Dendritic cell treated with granulocyte-macrophage colony-stimulating factor and Interleukin-4, amounts not matched to agents 40 ng/mL and 50 ng/mL, for 4 days (primary cell): ENCODE data around the gene KCNN3.

Experiments used
- H3K27ac Mint-ChIP-seq: one replicate; pipeline ENCODE4 v1.8.0; 2022; ENCODE audit warnings: mild to moderate bottlenecking, mixed read lengths
- H3K27me3 Mint-ChIP-seq: one replicate; pipeline ENCODE4 v1.8.0; 2022; ENCODE audit warnings: mild to moderate bottlenecking, mixed read lengths
- H3K36me3 Mint-ChIP-seq: one replicate; pipeline ENCODE4 v1.8.0; 2022; ENCODE audit warnings: low read depth, mixed read lengths
- H3K4me1 Mint-ChIP-seq: one replicate; pipeline ENCODE4 v1.8.0; 2022; ENCODE audit warnings: low read depth, mixed read lengths
- H3K4me3 Mint-ChIP-seq: one replicate; pipeline ENCODE4 v1.8.0; 2022; ENCODE audit warnings: mild to moderate bottlenecking, moderate library complexity, mixed read lengths
- H3K9me3 Mint-ChIP-seq: one replicate; pipeline ENCODE4 v1.8.0; 2022; ENCODE audit warnings: mixed read lengths
- intact Hi-C: fragments of 100-400 bp; cut with micrococcal nuclease; formaldehyde crosslinking; loops from one replicate; pipeline ENCODE4 v1.15.0; 2022

KCNN3 gene

GRCh38 chr1:154871374-154871773, 1.3 kb upstream of the KCNN3 start:
- Mint-ChIP-seq H3K4me3 (no peak overlapping the region), H3K9me3 (no peaks in the 10 kb centered on the region), H3K27ac (no peak overlapping the region), H3K4me1 (peaks cover 27% of the 10 kb centered on the region), H3K36me3 (no peaks in the 10 kb centered on the region), H3K27me3 (peaks cover 48% of the 10 kb centered on the region)
- intact Hi-C loops: no loop called here

DNA sequence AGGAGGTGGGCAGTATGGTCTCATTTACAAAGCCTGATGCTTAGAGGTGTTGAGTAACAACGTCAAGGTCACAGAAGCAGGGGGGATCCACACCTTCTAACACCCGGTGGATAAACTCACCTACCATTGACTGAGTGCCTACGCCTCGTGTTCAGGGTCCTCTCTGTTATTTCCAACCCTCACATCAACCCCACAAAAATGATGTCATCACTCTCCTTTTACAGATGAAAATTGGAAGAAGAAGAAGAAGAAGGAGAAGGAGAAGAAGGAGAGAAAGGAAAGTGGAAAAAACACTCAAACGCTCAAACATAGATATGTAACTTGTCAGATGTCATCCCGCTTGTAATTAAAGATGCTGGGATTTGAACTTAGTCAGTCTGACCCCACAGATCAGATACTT, 653 bp upstream of the KCNN3 start:
- intact Hi-C loops: no loop called here
- no peak overlapping the region for H3K4me3 Mint-ChIP-seq
- peaks cover 53% of the 10 kb centered on the region for H3K27me3 Mint-ChIP-seq
- H3K9me3 Mint-ChIP-seq: no peaks in the 10 kb centered on the region
- peaks cover 27% of the 10 kb centered on the region for H3K4me1 Mint-ChIP-seq
- no peak overlapping the region for H3K27ac Mint-ChIP-seq
- no peaks in the 10 kb centered on the region for H3K36me3 Mint-ChIP-seq

DNA sequence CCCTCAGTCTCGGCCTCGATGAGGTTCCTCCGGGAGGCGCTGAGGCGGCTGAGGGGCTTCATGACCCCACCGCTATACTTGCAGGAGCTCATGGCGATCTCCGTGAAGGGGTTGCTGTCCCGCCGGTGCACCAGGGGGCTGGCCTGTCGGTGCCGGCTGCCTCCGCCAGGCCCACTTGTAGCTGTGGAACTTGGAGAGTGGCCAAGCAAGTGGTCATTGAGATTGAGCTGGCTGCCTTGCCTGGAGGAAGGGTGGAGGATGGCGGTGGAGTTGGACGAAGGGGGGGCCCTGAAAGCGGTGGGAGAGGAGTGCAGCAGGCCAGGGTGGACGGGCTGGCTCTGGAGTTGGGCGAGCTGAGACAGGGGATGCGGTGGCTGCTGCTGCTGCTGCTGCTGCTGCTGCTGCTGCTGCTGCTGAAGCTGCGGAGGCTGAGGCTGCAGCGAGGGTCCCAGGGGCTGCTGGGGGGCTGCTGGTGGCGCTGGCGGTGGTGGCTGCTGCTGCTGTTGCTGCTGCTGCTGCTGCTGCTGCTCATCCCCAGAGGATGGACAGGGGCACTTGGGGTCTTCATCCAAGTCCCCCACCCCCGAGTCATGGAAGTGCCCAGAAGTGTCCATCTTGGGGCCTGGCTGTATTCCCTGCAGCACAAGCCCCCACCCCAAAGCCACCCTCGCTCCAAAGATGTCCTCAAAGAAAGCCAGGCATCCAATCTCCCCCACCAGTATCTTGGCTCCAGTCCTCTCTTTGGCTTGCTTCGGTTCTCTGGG, 548 bp downstream of the KCNN3 start:
- Mint-ChIP-seq H3K27me3 (peaks cover 57% of the 10 kb centered on the region), H3K4me3 (peak overlapping the region; percentile 46), H3K27ac (no peak overlapping the region), H3K4me1 (peaks cover 29% of the 10 kb centered on the region), H3K36me3 (no peaks in the 10 kb centered on the region), H3K9me3 (no peaks in the 10 kb centered on the region)
- intact Hi-C loops: no loop called here

DNA sequence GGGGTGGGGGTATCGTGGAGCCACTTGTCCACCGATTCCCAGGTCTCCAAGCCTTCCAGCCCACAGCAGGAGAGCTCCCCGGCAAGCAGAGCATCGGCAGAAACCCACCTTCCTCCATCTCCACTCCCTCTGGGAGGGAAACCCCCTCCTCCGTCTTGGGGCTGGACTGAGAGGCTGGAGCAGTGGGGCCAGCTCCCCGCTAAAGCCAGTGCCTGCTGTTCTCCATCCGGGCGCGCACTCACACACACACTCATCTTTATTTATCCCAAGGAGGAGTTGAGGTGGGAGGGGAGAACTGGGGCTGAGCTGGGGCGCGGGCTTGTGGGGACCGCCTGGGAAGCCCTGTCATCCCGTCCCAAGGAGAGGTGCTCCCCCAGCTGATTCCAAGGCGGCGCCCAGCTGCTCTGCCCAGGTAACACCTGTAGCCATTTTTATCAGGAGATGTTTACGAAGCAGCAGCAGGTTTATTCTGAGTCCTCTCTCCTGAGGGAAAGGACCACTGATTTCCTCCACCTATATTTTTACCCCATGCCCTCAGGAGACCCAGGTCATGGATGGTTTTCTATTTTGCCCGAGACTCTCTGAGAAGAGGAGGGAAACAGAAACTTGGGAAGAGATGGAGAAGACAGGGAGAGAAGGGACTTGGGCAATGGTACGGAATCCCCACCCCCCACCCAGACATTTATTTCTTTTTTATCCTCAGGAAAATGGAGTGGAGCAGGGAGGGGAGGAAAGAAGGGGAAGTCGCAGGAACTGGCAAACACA, 2.1 kb downstream of the KCNN3 start:
- intact Hi-C loops: no loop called here
- peaks cover 32% of the 10 kb centered on the region for H3K4me1 Mint-ChIP-seq
- no peaks in the 10 kb centered on the region for H3K36me3 Mint-ChIP-seq
- no peak overlapping the region for H3K27ac Mint-ChIP-seq
- H3K4me3 Mint-ChIP-seq: no peak overlapping the region
- H3K27me3 Mint-ChIP-seq: peaks cover 58% of the 10 kb centered on the region
- H3K9me3 Mint-ChIP-seq: no peaks in the 10 kb centered on the region

- Mint-ChIP-seq H3K4me3 (no peak overlapping the region), H3K27ac (no peak overlapping the region), H3K9me3 (no peaks in the 10 kb centered on the region), H3K4me1 (peaks cover 32% of the 10 kb centered on the region), H3K36me3 (no peaks in the 10 kb centered on the region), H3K27me3 (peaks cover 64% of the 10 kb centered on the region)
- intact Hi-C loops: no loop called here
Observed at GRCh38 chr1:154867064-154867825, 2.8 kb downstream of the KCNN3 start.

DNA sequence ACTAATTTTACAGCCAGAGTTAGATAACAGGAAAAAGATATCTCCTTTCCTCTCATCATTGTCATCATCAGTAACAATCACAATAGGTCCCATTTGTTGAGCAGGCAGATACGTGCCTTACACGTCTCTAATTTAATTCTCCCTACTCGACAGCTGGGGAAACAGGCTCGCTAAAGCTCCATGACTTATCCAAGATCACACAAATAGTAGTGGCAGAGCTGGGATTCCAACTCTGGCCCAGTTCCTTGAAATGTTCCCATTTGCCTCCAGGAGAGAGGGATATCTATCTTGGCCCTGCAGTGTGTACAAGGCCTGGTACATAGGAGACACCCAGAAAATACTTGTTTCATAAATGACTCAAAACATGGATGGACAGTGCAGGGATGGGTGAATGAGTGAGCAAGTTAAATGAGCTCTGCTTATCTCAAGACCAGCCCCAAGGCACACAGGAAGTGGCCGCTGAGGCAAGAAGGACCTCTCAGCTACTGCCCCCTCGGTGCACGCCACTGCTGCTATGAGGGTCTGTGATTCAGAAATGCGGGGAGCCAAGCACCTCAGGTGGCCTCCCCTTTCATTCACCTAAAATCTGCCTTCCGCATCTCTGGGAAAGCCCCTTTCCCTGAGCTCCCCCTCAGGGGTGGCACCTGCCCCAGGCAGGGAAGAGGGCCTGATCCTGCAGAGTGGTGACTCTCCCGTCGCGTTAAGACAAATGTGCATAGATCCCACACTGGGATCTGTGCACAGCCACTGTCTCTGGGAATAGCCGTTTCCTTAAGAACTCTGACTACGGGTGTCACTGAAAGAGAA, 3.6 kb downstream of the KCNN3 start:
- intact Hi-C loops: no loop called here
- H3K9me3 Mint-ChIP-seq: no peaks in the 10 kb centered on the region
- H3K4me1 Mint-ChIP-seq: peaks cover 32% of the 10 kb centered on the region
- H3K27me3 Mint-ChIP-seq: peaks cover 68% of the 10 kb centered on the region
- no peaks in the 10 kb centered on the region for H3K36me3 Mint-ChIP-seq
- no peak overlapping the region for H3K4me3 Mint-ChIP-seq
- no peak overlapping the region for H3K27ac Mint-ChIP-seq

GRCh38 chr1:154865442-154866256, 4.4 kb downstream of the KCNN3 start:
- no peak overlapping the region for H3K27ac Mint-ChIP-seq
- no peak overlapping the region for H3K4me3 Mint-ChIP-seq
- no peaks in the 10 kb centered on the region for H3K9me3 Mint-ChIP-seq
- H3K27me3 Mint-ChIP-seq: peaks cover 69% of the 10 kb centered on the region
- H3K36me3 Mint-ChIP-seq: no peaks in the 10 kb centered on the region
- intact Hi-C loops: no loop called here
- peaks cover 31% of the 10 kb centered on the region for H3K4me1 Mint-ChIP-seq

GRCh38 chr1:154864189-154864975, 5.7 kb downstream of the KCNN3 start:
- Mint-ChIP-seq H3K4me1 (peaks cover 28% of the 10 kb centered on the region), H3K27ac (no peak overlapping the region), H3K9me3 (no peaks in the 10 kb centered on the region), H3K4me3 (no peak overlapping the region), H3K36me3 (no peaks in the 10 kb centered on the region), H3K27me3 (peaks cover 56% of the 10 kb centered on the region)
- intact Hi-C loops: no loop called here

DNA sequence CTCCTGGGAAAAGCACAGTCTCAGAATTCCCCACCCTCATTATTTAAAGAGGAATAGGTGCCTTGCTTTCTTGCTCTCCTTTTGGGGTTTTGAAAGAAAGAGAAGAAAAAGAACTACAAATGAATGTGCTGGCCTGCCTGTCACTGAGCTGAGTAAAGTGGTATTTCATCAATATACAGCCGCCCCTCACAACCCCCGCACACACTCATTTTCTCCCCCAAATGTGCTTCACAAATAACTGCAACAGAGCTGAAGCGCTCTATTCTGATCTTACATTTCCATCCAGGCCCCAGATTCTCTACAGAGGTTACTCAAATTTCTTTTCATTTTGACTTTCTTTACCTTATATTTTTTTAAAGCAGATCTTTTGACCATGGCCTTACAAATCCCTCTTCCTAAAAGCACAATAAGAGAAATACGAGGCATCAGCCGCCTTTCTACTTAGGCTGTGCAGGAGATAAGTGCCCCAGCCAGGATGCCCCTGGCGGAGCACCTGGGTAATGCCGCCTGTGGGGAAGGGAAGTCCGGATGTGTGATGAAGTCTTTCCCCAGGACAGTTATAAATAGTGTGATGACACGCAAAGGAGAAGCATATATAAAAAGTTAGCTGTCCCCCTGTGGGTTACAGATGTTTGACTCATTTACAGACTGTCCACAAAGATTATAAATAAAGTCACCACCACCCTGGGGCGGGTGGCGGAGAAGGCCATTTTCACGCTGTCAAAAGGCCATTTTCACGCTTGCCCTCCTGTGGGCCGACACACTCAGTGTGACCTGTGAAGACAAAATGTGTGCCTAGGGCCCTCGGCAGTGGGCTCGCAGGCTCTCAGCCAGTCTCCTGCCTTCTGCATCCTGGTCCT, 6.5 kb downstream of the KCNN3 start:
- H3K27me3 Mint-ChIP-seq: peaks cover 48% of the 10 kb centered on the region
- no peaks in the 10 kb centered on the region for H3K9me3 Mint-ChIP-seq
- H3K4me3 Mint-ChIP-seq: no peak overlapping the region
- intact Hi-C loops: no loop called here
- no peaks in the 10 kb centered on the region for H3K36me3 Mint-ChIP-seq
- no peak overlapping the region for H3K27ac Mint-ChIP-seq
- H3K4me1 Mint-ChIP-seq: peaks cover 19% of the 10 kb centered on the region

DNA sequence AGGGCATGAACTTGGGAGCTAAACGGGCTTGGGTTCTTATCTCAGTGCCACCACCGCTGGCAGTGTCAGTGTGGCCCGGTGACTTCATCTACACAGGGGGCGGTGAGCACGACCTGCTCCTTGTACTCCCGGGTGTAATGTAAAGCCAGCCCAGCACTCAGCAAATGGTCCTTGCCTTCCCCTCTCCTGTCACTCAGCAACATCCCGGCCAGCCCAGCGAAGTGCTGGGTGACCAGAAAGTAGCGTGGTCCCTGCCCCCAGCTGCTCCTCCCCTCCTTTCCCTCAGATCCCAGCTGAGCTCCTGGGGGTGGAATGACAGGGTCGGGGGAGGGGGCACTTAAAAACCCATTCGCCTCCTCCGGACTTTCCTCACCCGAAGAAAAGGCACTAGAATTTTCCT, 7.2 kb downstream of the KCNN3 start:
- intact Hi-C loops: no loop called here
- Mint-ChIP-seq H3K27me3 (peaks cover 41% of the 10 kb centered on the region), H3K9me3 (no peaks in the 10 kb centered on the region), H3K36me3 (no peaks in the 10 kb centered on the region), H3K27ac (no peak overlapping the region), H3K4me3 (no peak overlapping the region), H3K4me1 (peaks cover 13% of the 10 kb centered on the region)

DNA sequence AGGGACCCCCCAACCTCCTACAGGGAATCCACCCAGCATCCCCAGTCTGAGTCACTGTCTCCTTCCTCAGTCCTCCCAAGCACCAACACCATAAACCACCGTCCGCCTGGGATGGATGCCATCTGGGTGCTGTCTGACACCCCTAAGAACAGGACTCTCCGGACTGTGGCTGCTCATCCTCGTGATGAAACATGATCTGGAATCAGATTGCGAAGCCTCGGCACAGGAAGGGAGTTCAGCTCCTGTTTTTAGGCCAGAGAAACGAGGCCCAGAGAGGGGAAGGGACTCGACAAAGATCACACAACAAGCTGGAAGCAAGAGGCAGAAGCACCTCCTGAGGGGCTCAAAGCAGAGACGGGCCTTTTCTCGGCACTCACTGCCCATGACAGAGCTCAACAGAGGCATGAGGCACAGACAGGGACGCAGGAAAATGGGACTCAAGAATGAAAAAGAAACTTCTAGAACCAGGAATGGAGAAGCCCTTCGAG, 8.4 kb downstream of the KCNN3 start:
- H3K4me3 Mint-ChIP-seq: no peak overlapping the region
- H3K9me3 Mint-ChIP-seq: no peaks in the 10 kb centered on the region

More for the DNA sequence above, 8.4 kb downstream of the KCNN3 start:
- Mint-ChIP-seq H3K27ac (no peak overlapping the region), H3K4me1 (peaks cover 13% of the 10 kb centered on the region), H3K27me3 (peaks cover 29% of the 10 kb centered on the region), H3K36me3 (no peaks in the 10 kb centered on the region)
- intact Hi-C loops: no loop called here
